HepG2 (cell line): ENCODE data around the gene IL15RA. TPM values are rescaled to one million over a fixed set of nuclear protein-coding genes. Genes with fewer than 3 reads are reported as not detected.

Source experiments
- ATAC-seq: fragments of 200-7000 bp; cut with Tn5 transposase; 3 replicates; pipeline ENCODE4 v1.9.1; 2020; ENCODE audit warnings: mild to moderate bottlenecking, moderate library complexity
- BruUV-seq: library from RNA; stranded (reverse); fragments of 400-500 nt; replicated peaks from 2 replicates; lab custom pipeline; 2021; lab: Mats Ljungman, UMichigan
- CTCF ChIA-PET: fragments of 300-600 bp; formaldehyde crosslinking; extraction: SDS; loops from one replicate; lab custom pipeline; 2021; ENCODE audit warnings: low total read pairs, inconsistent platforms, low intra/inter-chr PET ratio; lab: Yijun Ruan, JAX
- POLR2A ChIA-PET: fragments of 350-600 bp; sonication (Branson Sonifier 250); formaldehyde crosslinking; loops from one replicate; lab custom pipeline; 2020; ENCODE audit warnings: antibody characterized with exemption, inconsistent platforms; lab: Yijun Ruan, JAX
- DNase-seq: peaks from one replicate; pipeline ENCODE4 v3.0.0-alpha.2; 2015; ENCODE audit warnings: low spot score
- FAIRE-seq: peaks from 3 replicates; lab custom pipeline; 2011; peaks lifted over from hg19 to GRCh38; lab: Jason Lieb, UNC
- H2AFZ ChIP-seq: one replicate; pipeline ENCODE4 v1.6.1; 2011; ENCODE audit warnings: low read length, inconsistent platforms
- H3K27ac ChIP-seq: fragments of 300-600 bp; 3 replicates; pipeline ENCODE4 v1.8.0; 2011; ENCODE audit warnings: mixed run types, mild to moderate bottlenecking, mixed read lengths, low read length, inconsistent platforms; ENCODE audit not compliant: insufficient read depth; ENCODE audit errors: extremely low read length
- H3K27me3 ChIP-seq, 2 experiments: fragments of 200-600 bp in 1 of 2; 2 replicates in 1 of 2; 3 replicates in 1 of 2; pipeline versions ENCODE4 v1.6.0 to v1.8.0; 2011; ENCODE audit warnings: low read length in 2 of 2, mild to moderate bottlenecking in 2 of 2, moderate library complexity in 2 of 2, inconsistent platforms in 1 of 2; ENCODE audit not compliant: insufficient read depth in 2 of 2, control insufficient read depth in 1 of 2
- H3K36me3 ChIP-seq, 2 experiments: fragments of 200-600 bp in 1 of 2; replicated peaks in 1 of 2; 2 replicates in 1 of 2; 3 replicates in 1 of 2; pipeline versions ENCODE4 v1.5.1 to v1.8.0; 2011; ENCODE audit warnings: low read length in 2 of 2, inconsistent platforms in 1 of 2; ENCODE audit not compliant: insufficient read depth in 2 of 2, control insufficient read depth in 1 of 2
- H3K4me1 ChIP-seq: 2 replicates; pipeline ENCODE4 v1.5.1; 2012; ENCODE audit warnings: low read length, inconsistent platforms; ENCODE audit not compliant: insufficient read depth
- H3K4me2 ChIP-seq: 2 replicates; pipeline ENCODE4 v1.6.0; 2011; ENCODE audit warnings: low read depth, low read length, inconsistent platforms
- H3K4me3 ChIP-seq, 3 experiments: fragments of 200-600 bp in 1 of 3; sonication (generic), shearing (Covaris generic) in 1 of 3; replicated peaks in 1 of 3; 2 replicates each; pipeline ENCODE4 v1.5.1; 2011 to 2016; ENCODE audit warnings: low read length in 3 of 3, inconsistent platforms in 2 of 3, low read depth in 2 of 3, mild to moderate bottlenecking in 2 of 3, control low read depth in 1 of 3, mixed read lengths in 1 of 3; ENCODE audit not compliant: insufficient read depth in 1 of 3
- H3K79me2 ChIP-seq: one replicate; pipeline ENCODE4 v1.6.1; 2011; ENCODE audit warnings: low read length, inconsistent platforms; ENCODE audit not compliant: insufficient read depth
- H3K9ac ChIP-seq: 2 replicates; pipeline ENCODE4 v1.6.0; 2011; ENCODE audit warnings: mild to moderate bottlenecking, low read depth, low read length, inconsistent platforms; ENCODE audit not compliant: insufficient read depth
- H3K9me3 ChIP-seq: 2 replicates; pipeline ENCODE4 v1.5.1; 2012; ENCODE audit warnings: mild to moderate bottlenecking, low read length
- H4K20me1 ChIP-seq: 2 replicates; pipeline ENCODE4 v1.6.0; 2011; ENCODE audit warnings: inconsistent platforms, mild to moderate bottlenecking, low read length, moderate library complexity; ENCODE audit not compliant: insufficient read depth
- ADNP ChIP-seq: sonication (generic); formaldehyde crosslinking; IDR thresholded peaks from 2 replicates; pipeline ENCODE4 v1.4.0; 2020; ENCODE audit warnings: missing genetic modification reagents
- CBFB ChIP-seq: sonication (generic); formaldehyde crosslinking; IDR thresholded peaks from 2 replicates; pipeline ENCODE4 v1.4.0; 2020; ENCODE audit warnings: missing genetic modification reagents
- FOSL1 ChIP-seq: sonication (generic); formaldehyde crosslinking; IDR thresholded peaks from 2 replicates; pipeline ENCODE4 v1.9.0; 2021; ENCODE audit warnings: missing genetic modification reagents, borderline replicate concordance
- GTF2F1 ChIP-seq: fragments of 150-350 bp; IDR thresholded peaks from 2 replicates; pipeline ENCODE4 v1.6.1; 2014; ENCODE audit warnings: low read length
- MED8 ChIP-seq: sonication (generic); formaldehyde crosslinking; IDR thresholded peaks from 2 replicates; pipeline ENCODE4 v1.8.1; 2023; ENCODE audit warnings: mild to moderate bottlenecking, missing genetic modification reagents; ENCODE audit not compliant: insufficient replicate concordance
- MTF2 ChIP-seq: sonication (generic); formaldehyde crosslinking; IDR thresholded peaks from 2 replicates; pipeline ENCODE4 v1.5.0; 2020; ENCODE audit warnings: missing genetic modification reagents, borderline replicate concordance
- SRF ChIP-seq: IDR thresholded peaks from 2 replicates; pipeline ENCODE4 v1.6.1; 2011; ENCODE audit warnings: mild to moderate bottlenecking, low read depth, low read length, moderate library complexity
- ZBTB38 ChIP-seq: sonication (generic); formaldehyde crosslinking; IDR thresholded peaks from 2 replicates; pipeline ENCODE4 v1.5.1; 2020; ENCODE audit warnings: mild to moderate bottlenecking, missing genetic modification reagents
- ZEB1 ChIP-seq: IDR thresholded peaks from 2 replicates; pipeline ENCODE4 v1.6.1; 2012; ENCODE audit warnings: mild to moderate bottlenecking, low read depth, inconsistent platforms; ENCODE audit not compliant: insufficient replicate concordance
- ZNF138 ChIP-seq: sonication (generic); formaldehyde crosslinking; IDR thresholded peaks from 2 replicates; pipeline ENCODE4 v1.5.0; 2020; ENCODE audit warnings: mild to moderate bottlenecking, low read depth, missing genetic modification reagents
- ZNF160 ChIP-seq: sonication (generic); formaldehyde crosslinking; IDR thresholded peaks from 2 replicates; pipeline ENCODE4 v1.8.0; 2022; ENCODE audit warnings: mild to moderate bottlenecking, inconsistent platforms, missing genetic modification reagents
- ZNF225 ChIP-seq: sonication (generic); formaldehyde crosslinking; IDR thresholded peaks from 2 replicates; pipeline ENCODE4 v1.4.0; 2020; ENCODE audit warnings: mild to moderate bottlenecking, missing genetic modification reagents
- ZNF260 ChIP-seq: sonication (generic); formaldehyde crosslinking; IDR thresholded peaks from 2 replicates; pipeline ENCODE4 v1.4.0; 2020; ENCODE audit warnings: missing genetic modification reagents, low read depth, mild to moderate bottlenecking, borderline replicate concordance
- ZNF446 ChIP-seq: sonication (generic); formaldehyde crosslinking; IDR thresholded peaks from 2 replicates; pipeline ENCODE4 v1.5.0; 2020; ENCODE audit warnings: mild to moderate bottlenecking, missing genetic modification reagents
- ZNF547 ChIP-seq: sonication (generic); formaldehyde crosslinking; IDR thresholded peaks from 2 replicates; pipeline ENCODE4 v1.5.1; 2020; ENCODE audit warnings: mild to moderate bottlenecking, missing genetic modification reagents
- ZNF562 ChIP-seq: sonication (generic); formaldehyde crosslinking; IDR thresholded peaks from 2 replicates; pipeline ENCODE4 v1.8.0; 2022; ENCODE audit warnings: missing genetic modification reagents, borderline replicate concordance
- ZNF883 ChIP-seq: sonication (generic); formaldehyde crosslinking; IDR thresholded peaks from 2 replicates; pipeline ENCODE4 v1.5.1; 2020; ENCODE audit warnings: mild to moderate bottlenecking, missing genetic modification reagents; ENCODE audit errors: not compliant biosample characterization
- WGBS: methylation state at CpG from one replicate; pipeline ENCODE4 v1.1.6; 2017; ENCODE audit warnings: low lambda C conversion rate; 5-methylcytosine and 5-hydroxymethylcytosine counted together
- in situ Hi-C: cut with HindIII; loops from 2 replicates; pipeline ENCODE4 v1.10.0; 2017; ENCODE audit warnings: low pct_unique_long_range_greater_than_20kb; ENCODE audit not compliant: extremely low pct_ligation_motif_present
- intact Hi-C: fragments of 100-400 bp; cut with micrococcal nuclease; formaldehyde crosslinking; loops from one replicate; pipeline ENCODE4 v1.10.0; 2022; ENCODE audit not compliant: unreplicated experiment
- polyA plus RNA-seq, 8 experiments: library from polyadenylated mRNA; depleted of rRNA in 3 of 8; stranded (reverse) in 7 of 8; unstranded in 1 of 8; fragments of >200 nt; fragmentation: Illumina TruSeq in 4 of 8; extraction: Trizol in 4 of 8; gene quantifications; 2 replicates each; pipeline versions ENCODE4 v1.2.1 to v1.2.3, GENCODE V29; 2011 to 2016; ENCODE audit warnings: low read depth in 4 of 8, missing spikeins in 1 of 8, mixed read lengths in 1 of 8; ENCODE audit not compliant: insufficient read depth in 1 of 8
- total RNA-seq, 5 experiments: library from RNA; depleted of rRNA; stranded (reverse); fragments of >200 nt; fragmentation: Illumina TruSeq; extraction: Trizol; gene quantifications; 2 replicates each; pipeline ENCODE4 v1.2.3, GENCODE V29; 2016; ENCODE audit warnings: low read depth in 1 of 5
- TF ChIP-seq, protein P1 (sequence below): sonication (generic); formaldehyde crosslinking; IDR thresholded peaks from 2 replicates; pipeline ENCODE4 v1.5.0; 2020; ENCODE audit warnings: mild to moderate bottlenecking, missing genetic modification reagents
- TF ChIP-seq, protein P2 (sequence below): sonication (generic); formaldehyde crosslinking; IDR thresholded peaks from 2 replicates; pipeline ENCODE4 v1.4.0; 2020; ENCODE audit warnings: missing genetic modification reagents, low read depth, mild to moderate bottlenecking, borderline replicate concordance
- TF ChIP-seq, protein P3 (sequence below): IDR thresholded peaks from 2 replicates; pipeline ENCODE4 v1.6.1; 2012; ENCODE audit warnings: inconsistent platforms

The IL15RA gene
- total and polyA plus RNA-seq, 2 of the 13 experiments (the other 11 are each of a cell fraction or from before 2014, with no cell fraction given) = 0.53 to 0.77 TPM

- TF ChIP-seq, protein P1, sequence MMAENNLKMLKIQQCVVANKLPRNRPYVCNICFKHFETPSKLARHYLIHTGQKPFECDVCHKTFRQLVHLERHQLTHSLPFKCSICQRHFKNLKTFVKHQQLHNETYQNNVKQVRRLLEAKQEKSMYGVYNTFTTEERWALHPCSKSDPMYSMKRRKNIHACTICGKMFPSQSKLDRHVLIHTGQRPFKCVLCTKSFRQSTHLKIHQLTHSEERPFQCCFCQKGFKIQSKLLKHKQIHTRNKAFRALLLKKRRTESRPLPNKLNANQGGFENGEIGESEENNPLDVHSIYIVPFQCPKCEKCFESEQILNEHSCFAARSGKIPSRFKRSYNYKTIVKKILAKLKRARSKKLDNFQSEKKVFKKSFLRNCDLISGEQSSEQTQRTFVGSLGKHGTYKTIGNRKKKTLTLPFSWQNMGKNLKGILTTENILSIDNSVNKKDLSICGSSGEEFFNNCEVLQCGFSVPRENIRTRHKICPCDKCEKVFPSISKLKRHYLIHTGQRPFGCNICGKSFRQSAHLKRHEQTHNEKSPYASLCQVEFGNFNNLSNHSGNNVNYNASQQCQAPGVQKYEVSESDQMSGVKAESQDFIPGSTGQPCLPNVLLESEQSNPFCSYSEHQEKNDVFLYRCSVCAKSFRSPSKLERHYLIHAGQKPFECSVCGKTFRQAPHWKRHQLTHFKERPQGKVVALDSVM (CRISPR knock-in tag) = no peak
- TF ChIP-seq ZNF225 = no peak
- no peak for TF ChIP-seq GTF2F1
- no peak for TF ChIP-seq ZEB1
These were observed 817 bp upstream of the IL15RA start (continued) for GRCh38 chr10:5978230-5978489.

DNA sequence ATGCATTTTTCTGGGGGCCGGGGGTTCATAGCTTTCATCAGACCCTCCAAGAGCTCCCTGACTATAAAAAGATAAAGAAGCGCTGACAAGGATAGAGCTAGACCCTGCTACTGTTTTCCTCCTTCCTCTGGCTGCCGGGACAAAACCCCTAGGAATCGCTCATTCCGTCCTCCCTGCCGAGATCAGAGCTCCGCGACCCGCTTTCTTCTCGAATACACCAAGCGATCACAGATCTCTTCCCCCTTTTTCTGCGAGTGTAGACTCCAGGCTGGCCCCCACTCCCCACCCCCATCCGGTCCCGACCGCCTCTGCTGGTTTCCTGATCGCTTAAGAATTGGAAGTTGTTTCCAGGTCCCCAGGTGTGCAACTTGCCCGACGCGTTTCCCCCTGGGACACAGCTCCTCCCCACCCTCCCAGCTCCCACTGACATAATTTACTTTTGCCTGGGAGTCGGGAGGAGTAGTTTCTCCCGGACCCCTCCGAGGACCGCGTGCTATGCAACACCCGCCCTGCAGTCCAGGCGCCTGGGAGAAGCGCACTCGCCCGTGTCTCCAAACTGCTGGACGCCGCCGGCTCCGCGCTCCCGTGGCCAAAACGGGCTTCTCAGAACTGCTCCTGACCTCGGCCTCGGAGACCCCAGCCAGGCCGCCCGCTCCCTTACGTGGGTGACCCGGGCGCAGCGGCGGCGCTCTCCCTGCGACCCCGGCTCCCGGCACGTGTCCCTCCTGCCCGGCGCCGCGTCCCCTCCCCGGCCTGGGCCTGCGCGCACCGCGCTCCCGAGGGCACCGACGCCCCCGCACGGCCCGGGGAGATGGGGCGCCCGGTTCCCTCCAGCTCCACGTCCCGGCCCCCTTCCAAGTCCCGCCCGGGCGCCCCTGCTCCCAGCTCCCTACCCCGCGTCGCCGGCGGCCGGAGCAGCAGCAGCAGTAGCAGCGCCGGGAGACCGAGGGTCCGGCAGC, 552 bp downstream of the IL15RA start:
- no peak overlapping the region for H2AFZ ChIP-seq
- H3K9ac ChIP-seq = no peak overlapping the region
- in situ Hi-C loops = no loop called here
- BruUV-seq = no TSS peak
- peaks cover 4% of the 10 kb centered on the region; the same call in 1 of the 2 replicates for H3K4me1 ChIP-seq
- no peak overlapping the region for H3K27ac ChIP-seq
- ChIA-PET CTCF (interaction anchor here (0.7 kb wide), 1 partner anchor 112 kb away, joined by 3 read pairs; the partner anchor contains the start of gene RBM17), POLR2A (no interaction called here)
- H3K79me2 ChIP-seq = no peaks in the 10 kb centered on the region
- H3K4me2 ChIP-seq = peak overlapping the region; percentile 84
- peak overlapping the region; percentile 63 to 79 (median 69); a peak in 5 of 6 replicates for H3K4me3 ChIP-seq
- DNase-seq = no peak
- 15% methylated on average over 27 of the region's 82 CpGs for WGBS
- no peak for FAIRE-seq
- peaks cover 5 to 40% of the 10 kb centered on the region in 2 experiments; a peak in 4 of 5 replicates for H3K27me3 ChIP-seq
- no peaks in the 10 kb centered on the region for H3K9me3 ChIP-seq
- intact Hi-C loops = no loop called here
- H3K36me3 ChIP-seq = no peaks in the 10 kb centered on the region
- peak; percentile 49 for ATAC-seq
- no peaks in the 10 kb centered on the region for H4K20me1 ChIP-seq
- TF ChIP-seq, protein P2, sequence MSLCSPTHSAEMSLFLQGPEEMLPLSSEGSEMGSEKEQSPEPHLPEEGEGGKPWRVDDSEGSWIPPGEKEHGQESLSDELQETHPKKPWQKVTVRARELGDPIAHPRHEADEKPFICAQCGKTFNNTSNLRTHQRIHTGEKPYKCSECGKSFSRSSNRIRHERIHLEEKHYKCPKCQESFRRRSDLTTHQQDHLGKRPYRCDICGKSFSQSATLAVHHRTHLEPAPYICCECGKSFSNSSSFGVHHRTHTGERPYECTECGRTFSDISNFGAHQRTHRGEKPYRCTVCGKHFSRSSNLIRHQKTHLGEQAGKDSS = no peak
- TF ChIP-seq ZNF883 (CRISPR knock-in tag) (no peak), MED8 (CRISPR knock-in tag) (no peak), ZNF260 (CRISPR knock-in tag) (no peak), ZNF547 (0 out of 2 replicates have a peak, but pooled peaks have one; percentile 27), ZNF138 (CRISPR knock-in tag) (no peak), ZNF160 (CRISPR knock-in tag) (no peak), ZNF562 (CRISPR knock-in tag) (no peak), SRF (no peak), FOSL1 (CRISPR knock-in tag) (no peak), ADNP (CRISPR knock-in tag) (no peak), MTF2 (CRISPR knock-in tag) (no peak), ZNF446 (CRISPR knock-in tag) (no peak), ZBTB38 (CRISPR knock-in tag) (no peak), CBFB (CRISPR knock-in tag) (no peak)
- TF ChIP-seq, protein P3, sequence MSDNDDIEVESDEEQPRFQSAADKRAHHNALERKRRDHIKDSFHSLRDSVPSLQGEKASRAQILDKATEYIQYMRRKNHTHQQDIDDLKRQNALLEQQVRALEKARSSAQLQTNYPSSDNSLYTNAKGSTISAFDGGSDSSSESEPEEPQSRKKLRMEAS = peak; percentile 22; the same call in 1 of the 2 replicates
